ENCODE results near the gene RAD51D. TPM values are rescaled to one million over a fixed set of nuclear protein-coding genes. Genes with fewer than 3 reads are reported as not detected.

Gene RAD51D
- total and polyA plus RNA-seq, 10 of the 15 experiments (the other 5 are each of a cell fraction or from before 2014, with no cell fraction given): 2.6 to 29.3 (median 13.5) TPM

DNA sequence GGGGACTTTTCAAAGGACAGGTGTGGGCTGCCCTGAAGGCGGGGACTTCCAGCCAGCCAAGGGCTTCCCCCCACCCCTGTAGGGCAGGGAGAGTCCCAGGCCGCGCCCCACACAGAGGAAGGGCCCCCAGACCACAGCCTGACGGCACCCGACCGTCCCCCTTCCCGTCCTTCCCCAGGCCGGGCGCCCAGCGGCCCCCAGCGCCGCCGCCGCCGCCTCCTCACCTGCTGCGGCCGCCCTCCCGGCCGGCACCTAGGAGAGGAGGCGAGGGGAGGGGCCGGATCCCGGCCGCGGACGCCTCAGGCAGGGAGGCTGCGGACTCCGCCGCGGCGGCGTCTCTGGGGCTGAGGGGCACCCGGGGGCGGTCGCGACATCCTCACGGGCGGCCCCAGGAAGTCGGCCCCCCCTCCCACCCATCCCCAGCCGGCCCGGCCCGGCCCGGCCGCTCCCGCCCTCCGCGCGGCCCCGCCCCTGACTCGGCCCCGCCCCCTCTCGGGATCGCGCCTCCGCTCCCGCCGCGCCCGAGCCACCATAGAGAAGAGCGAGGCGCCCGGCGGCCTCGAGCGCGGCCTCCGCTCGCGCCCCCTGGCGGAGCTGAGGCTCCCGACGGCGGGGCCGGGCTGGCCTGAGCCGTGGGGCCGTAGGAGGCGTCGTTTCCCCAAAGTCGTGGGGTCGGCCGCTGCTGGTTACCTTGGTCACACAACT is 30.6 kb downstream of the RAD51D start (continued):
- TF ChIP-seq, protein P1, sequence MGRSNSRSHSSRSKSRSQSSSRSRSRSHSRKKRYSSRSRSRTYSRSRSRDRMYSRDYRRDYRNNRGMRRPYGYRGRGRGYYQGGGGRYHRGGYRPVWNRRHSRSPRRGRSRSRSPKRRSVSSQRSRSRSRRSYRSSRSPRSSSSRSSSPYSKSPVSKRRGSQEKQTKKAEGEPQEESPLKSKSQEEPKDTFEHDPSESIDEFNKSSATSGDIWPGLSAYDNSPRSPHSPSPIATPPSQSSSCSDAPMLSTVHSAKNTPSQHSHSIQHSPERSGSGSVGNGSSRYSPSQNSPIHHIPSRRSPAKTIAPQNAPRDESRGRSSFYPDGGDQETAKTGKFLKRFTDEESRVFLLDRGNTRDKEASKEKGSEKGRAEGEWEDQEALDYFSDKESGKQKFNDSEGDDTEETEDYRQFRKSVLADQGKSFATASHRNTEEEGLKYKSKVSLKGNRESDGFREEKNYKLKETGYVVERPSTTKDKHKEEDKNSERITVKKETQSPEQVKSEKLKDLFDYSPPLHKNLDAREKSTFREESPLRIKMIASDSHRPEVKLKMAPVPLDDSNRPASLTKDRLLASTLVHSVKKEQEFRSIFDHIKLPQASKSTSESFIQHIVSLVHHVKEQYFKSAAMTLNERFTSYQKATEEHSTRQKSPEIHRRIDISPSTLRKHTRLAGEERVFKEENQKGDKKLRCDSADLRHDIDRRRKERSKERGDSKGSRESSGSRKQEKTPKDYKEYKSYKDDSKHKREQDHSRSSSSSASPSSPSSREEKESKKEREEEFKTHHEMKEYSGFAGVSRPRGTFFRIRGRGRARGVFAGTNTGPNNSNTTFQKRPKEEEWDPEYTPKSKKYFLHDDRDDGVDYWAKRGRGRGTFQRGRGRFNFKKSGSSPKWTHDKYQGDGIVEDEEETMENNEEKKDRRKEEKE (IDR thresholded peaks at IDR 0.05): 0 out of 2 replicates have a peak, but pooled peaks have one; percentile 52
- TF ChIP-seq ZBED1 (IDR thresholded peaks at IDR 0.05; ENCODE audit: borderline replicate concordance) (no peak; the same call in 1 of the 2 replicates), POLR2A (IDR thresholded peaks at IDR 0.05; ENCODE audit: low read depth, low read length) (peak; percentile 87), NFYA (IDR thresholded peaks at IDR 0.05; ENCODE audit: borderline replicate concordance, low read depth, low read length) (no peak), YBX1 (IDR thresholded peaks at IDR 0.05) (no peak), SRF (IDR thresholded peaks at IDR 0.05; ENCODE audit: low read depth in 2 of 2, low read length in 2 of 2) (0 out of 4 replicates have a peak, but pooled peaks of 1 of the 2 experiments have one; percentile 11), CHD2 (IDR thresholded peaks at IDR 0.05; ENCODE audit: borderline replicate concordance, low read depth, low read length) (peak; percentile 61), FOXK2 (IDR thresholded peaks at IDR 0.05) (no peak), ESRRA (IDR thresholded peaks at IDR 0.05; ENCODE audit: low read length) (0 out of 2 replicates have a peak, but pooled peaks have one; percentile 73), STAT1 (conservative IDR thresholded peaks at IDR 0.05) (no peak), SP1 (IDR thresholded peaks at IDR 0.05; ENCODE audit: low read depth, low read length) (peak; percentile 26), ZNF24 (IDR thresholded peaks at IDR 0.05) (peak; percentile 43), DPF2 (IDR thresholded peaks at IDR 0.05) (peak; percentile 91), NR2C2 (IDR thresholded peaks at IDR 0.05; ENCODE audit: borderline replicate concordance, control insufficient read depth, insufficient read length, low read depth) (no peak), ZNF207 (IDR thresholded peaks at IDR 0.05; ENCODE audit: borderline replicate concordance) (peak; percentile 62; the same call in 1 of the 2 replicates), RUNX3 (IDR thresholded peaks at IDR 0.05; ENCODE audit: low read length) (peak; percentile 85), CHD1 (IDR thresholded peaks at IDR 0.05; ENCODE audit: low read depth, low read length) (no peak), STAT3 (IDR thresholded peaks at IDR 0.05; ENCODE audit: low read depth, low read length) (no peak), RAD51 (IDR thresholded peaks at IDR 0.05) (no peak), TCF3 (IDR thresholded peaks at IDR 0.05; ENCODE audit: borderline replicate concordance, insufficient read depth, low read depth, low read length) (peak; percentile 62; the same call in 1 of the 2 replicates)
- TF ChIP-seq, protein P2, sequence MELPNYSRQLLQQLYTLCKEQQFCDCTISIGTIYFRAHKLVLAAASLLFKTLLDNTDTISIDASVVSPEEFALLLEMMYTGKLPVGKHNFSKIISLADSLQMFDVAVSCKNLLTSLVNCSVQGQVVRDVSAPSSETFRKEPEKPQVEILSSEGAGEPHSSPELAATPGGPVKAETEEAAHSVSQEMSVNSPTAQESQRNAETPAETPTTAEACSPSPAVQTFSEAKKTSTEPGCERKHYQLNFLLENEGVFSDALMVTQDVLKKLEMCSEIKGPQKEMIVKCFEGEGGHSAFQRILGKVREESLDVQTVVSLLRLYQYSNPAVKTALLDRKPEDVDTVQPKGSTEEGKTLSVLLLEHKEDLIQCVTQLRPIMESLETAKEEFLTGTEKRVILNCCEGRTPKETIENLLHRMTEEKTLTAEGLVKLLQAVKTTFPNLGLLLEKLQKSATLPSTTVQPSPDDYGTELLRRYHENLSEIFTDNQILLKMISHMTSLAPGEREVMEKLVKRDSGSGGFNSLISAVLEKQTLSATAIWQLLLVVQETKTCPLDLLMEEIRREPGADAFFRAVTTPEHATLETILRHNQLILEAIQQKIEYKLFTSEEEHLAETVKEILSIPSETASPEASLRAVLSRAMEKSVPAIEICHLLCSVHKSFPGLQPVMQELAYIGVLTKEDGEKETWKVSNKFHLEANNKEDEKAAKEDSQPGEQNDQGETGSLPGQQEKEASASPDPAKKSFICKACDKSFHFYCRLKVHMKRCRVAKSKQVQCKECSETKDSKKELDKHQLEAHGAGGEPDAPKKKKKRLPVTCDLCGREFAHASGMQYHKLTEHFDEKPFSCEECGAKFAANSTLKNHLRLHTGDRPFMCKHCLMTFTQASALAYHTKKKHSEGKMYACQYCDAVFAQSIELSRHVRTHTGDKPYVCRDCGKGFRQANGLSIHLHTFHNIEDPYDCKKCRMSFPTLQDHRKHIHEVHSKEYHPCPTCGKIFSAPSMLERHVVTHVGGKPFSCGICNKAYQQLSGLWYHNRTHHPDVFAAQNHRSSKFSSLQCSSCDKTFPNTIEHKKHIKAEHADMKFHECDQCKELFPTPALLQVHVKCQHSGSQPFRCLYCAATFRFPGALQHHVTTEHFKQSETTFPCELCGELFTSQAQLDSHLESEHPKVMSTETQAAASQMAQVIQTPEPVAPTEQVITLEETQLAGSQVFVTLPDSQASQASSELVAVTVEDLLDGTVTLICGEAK (IDR thresholded peaks at IDR 0.05; ENCODE audit: borderline replicate concordance): no peak
- TF ChIP-seq, protein P3, sequence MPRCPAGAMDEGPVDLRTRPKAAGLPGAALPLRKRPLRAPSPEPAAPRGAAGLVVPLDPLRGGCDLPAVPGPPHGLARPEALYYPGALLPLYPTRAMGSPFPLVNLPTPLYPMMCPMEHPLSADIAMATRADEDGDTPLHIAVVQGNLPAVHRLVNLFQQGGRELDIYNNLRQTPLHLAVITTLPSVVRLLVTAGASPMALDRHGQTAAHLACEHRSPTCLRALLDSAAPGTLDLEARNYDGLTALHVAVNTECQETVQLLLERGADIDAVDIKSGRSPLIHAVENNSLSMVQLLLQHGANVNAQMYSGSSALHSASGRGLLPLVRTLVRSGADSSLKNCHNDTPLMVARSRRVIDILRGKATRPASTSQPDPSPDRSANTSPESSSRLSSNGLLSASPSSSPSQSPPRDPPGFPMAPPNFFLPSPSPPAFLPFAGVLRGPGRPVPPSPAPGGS (IDR thresholded peaks at IDR 0.05; ENCODE audit: borderline replicate concordance, insufficient read depth, low read depth, low read length, poor library complexity, severe bottlenecking): peak; percentile 88
